ENCODE results near the gene GXYLT1. TPM values are rescaled to one million over a fixed set of nuclear protein-coding genes. Genes with fewer than 3 reads are reported as not detected.

The GXYLT1 gene
- polyA plus RNA-seq, 1 donor from 2014 or later: 3.2 TPM

GRCh38 chr12:42031847-42032564 lies 112.7 kb downstream of the GXYLT1 start:
- TF ChIP-seq EP300 (conservative IDR thresholded peaks at IDR 0.05; ENCODE audit: poor library complexity, severe bottlenecking) (no peak), MXI1 (conservative IDR thresholded peaks at IDR 0.05; ENCODE audit: poor library complexity, severe bottlenecking) (no peak), EZH2 (IDR thresholded peaks at IDR 0.05; ENCODE audit: borderline replicate concordance, insufficient read depth, low read length, poor library complexity, severe bottlenecking) (no peak), CTCF (IDR thresholded peaks at IDR 0.05; ENCODE audit: poor library complexity, severe bottlenecking) (no peak), TAF1 (IDR thresholded peaks at IDR 0.05; ENCODE audit: low read depth) (no peak), REST (IDR thresholded peaks at IDR 0.05; ENCODE audit: borderline replicate concordance) (no peak), RAD21 (conservative IDR thresholded peaks at IDR 0.05) (no peak), SMC3 (conservative IDR thresholded peaks at IDR 0.05; ENCODE audit: poor library complexity) (no peak), POLR2AphosphoS5 (IDR thresholded peaks at IDR 0.05) (no peak)
- H3K36me3 ChIP-seq (ENCODE audit: insufficient read depth, low read length): no peaks in the 10 kb centered on the region

More at GRCh38 chr12:42031847-42032564, 112.7 kb downstream of the GXYLT1 start:
- H3K9ac ChIP-seq (ENCODE audit: low read length): no peak overlapping the region
- no peaks in the 10 kb centered on the region for H3K27me3 ChIP-seq (ENCODE audit: insufficient read depth, low read depth, low read length)
- no peak overlapping the region for H2AFZ ChIP-seq (ENCODE audit: low read depth, low read length)
- H4K20me1 ChIP-seq (ENCODE audit: insufficient read depth): no peaks in the 10 kb centered on the region
- no peaks in the 10 kb centered on the region for H3K79me2 ChIP-seq (replicated peaks; ENCODE audit: insufficient read depth, low read length)
- no peaks in the 10 kb centered on the region for H3K9me3 ChIP-seq (ENCODE audit: low read length)
- H3K4me3 ChIP-seq (ENCODE audit: low read length): no peak overlapping the region
- H3K9me2 ChIP-seq (ENCODE audit: insufficient read depth, low read length): no peaks in the 10 kb centered on the region
- no peak overlapping the region for H3K4me2 ChIP-seq (ENCODE audit: low read length)
- no peak overlapping the region for H3K27ac ChIP-seq (ENCODE audit: low read length)
- no peaks in the 10 kb centered on the region for H3F3A ChIP-seq (ENCODE audit: insufficient read depth, low read length, poor library complexity, severe bottlenecking)

Other genes with a start within 250 kb of the GXYLT1 start
- 31.1 and 44.1 TPM in 2 replicates for gene YAF2, start 93.4 kb upstream of the GXYLT1 start, polyA plus RNA-seq
- gene ZCRB1, start 181.2 kb upstream of the GXYLT1 start, polyA plus RNA-seq: 65.3 and 83.9 TPM in 2 replicates
- 173 and 192 TPM in 2 replicates for gene PPHLN1, start 181.3 kb upstream of the GXYLT1 start, polyA plus RNA-seq